Gastroesophageal sphincter (tissue), 4 donors: ENCODE data around the gene CENPE. TPM values are rescaled to one million over a fixed set of nuclear protein-coding genes. Genes with fewer than 3 reads are reported as not detected.

Experiments used
- ATAC-seq: fragments of 150-250 bp; one replicate; pipeline ENCODE4 v1.9.1; 2016; ENCODE audit warnings: mild to moderate bottlenecking, moderate library complexity
- H3K27ac ChIP-seq, 4 donors: fragments of 200-600 bp; sonication (generic) in 3 of 4; 1 replicate in 3 of 4; 2 replicates in 1 of 4; pipeline ENCODE4 v1.5.1; 2016 to 2019
- H3K27me3 ChIP-seq: fragments of 200-600 bp; sonication (generic); one replicate; pipeline ENCODE4 v1.5.1; 2019
- H3K36me3 ChIP-seq, 2 donors: fragments of 200-600 bp; sonication (generic); one replicate each; pipeline ENCODE4 v1.5.1; 2019; ENCODE audit warnings: control low read depth in 1 of 2
- H3K4me1 ChIP-seq, 3 donors: fragments of 200-600 bp; sonication (generic); 1 replicate in 2 of 3; 2 replicates in 1 of 3; pipeline ENCODE4 v1.5.1; 2016 to 2019; ENCODE audit warnings: control low read depth in 2 of 3
- H3K4me3 ChIP-seq, 2 donors: fragments of 200-600 bp; sonication (generic); one replicate each; pipeline ENCODE4 v1.5.1; 2019; ENCODE audit warnings: mild to moderate bottlenecking in 1 of 2, moderate library complexity in 1 of 2
- H3K9me3 ChIP-seq, 3 donors: fragments of 200-600 bp; sonication (generic); one replicate each; pipeline ENCODE4 v1.5.1; 2017 to 2019; ENCODE audit warnings: control low read depth in 2 of 3
- CTCF ChIP-seq, 4 experiments: fragments of 200-600 bp in 2 of 4; fragments of 450-650 bp in 2 of 4; sonication (generic) in 1 of 4; IDR thresholded peaks; one replicate each; pipeline ENCODE4 v1.5.1; 2017 to 2019; ENCODE audit warnings: antibody characterized with exemption in 4 of 4, mild to moderate bottlenecking in 2 of 4, moderate library complexity in 2 of 4
- EP300 ChIP-seq: sonication (generic); formaldehyde crosslinking; IDR thresholded peaks from one replicate; pipeline ENCODE4 v1.6.1; 2017; ENCODE audit warnings: antibody characterized with exemption, mild to moderate bottlenecking
- POLR2A ChIP-seq, 2 donors: fragments of 450-650 bp; IDR thresholded peaks; one replicate each; pipeline ENCODE4 v1.6.1; 2017; ENCODE audit warnings: antibody characterized with exemption in 2 of 2, mild to moderate bottlenecking in 2 of 2, moderate library complexity in 1 of 2
- POLR2AphosphoS5 ChIP-seq: sonication (generic); formaldehyde crosslinking; IDR thresholded peaks from one replicate; pipeline ENCODE4 v1.6.1; 2017; ENCODE audit warnings: antibody characterized with exemption
- WGBS, 2 donors: methylation state at CpG; one replicate each; pipeline ENCODE4 v1.1.5; 2018; ENCODE audit warnings: low coverage in 1 of 2; 5-methylcytosine and 5-hydroxymethylcytosine counted together
- total RNA-seq, 4 donors: library from RNA; depleted of rRNA; stranded (reverse); fragments of >200 nt; gene quantifications; one replicate each; pipeline ENCODE4 v1.1.0, GENCODE V29; 2016

Gene CENPE
- total RNA-seq, 4 donors from 2014 or later: 0.81 to 1.8 (median 1.1) TPM

- Histone ChIP-seq H3K9me3 (no peaks in the 10 kb centered on the region), H3K27ac (no peak overlapping the region), H3K36me3 (peaks cover 3 to 59% of the 10 kb centered on the region in 2 donors), H3K4me3 (no peak overlapping the region), H3K27me3 (no peaks in the 10 kb centered on the region), H3K4me1 (peaks cover 0 to 38% (median 3%) of the 10 kb centered on the region in 3 donors)
- no peak for TF ChIP-seq POLR2AphosphoS5
- no peak for TF ChIP-seq POLR2A (IDR thresholded peaks at IDR 0.05)
- no peak for TF ChIP-seq EP300
- no peak for TF ChIP-seq CTCF (IDR thresholded peaks at IDR 0.05)
- no peak for ATAC-seq
These were observed 105.9 kb downstream of the CENPE start for GRCh38 chr4:103092245-103092644.

- H3K4me3 ChIP-seq: no peak overlapping the region
- 48 to 58% methylated on average over 3 of the region's 3 CpGs for WGBS, 2 donors
These were observed 106.4 kb downstream of the CENPE start for GRCh38 chr4:103091601-103092223.

GRCh38 chr4:103089481-103089880, 108.7 kb downstream of the CENPE start:
- Histone ChIP-seq H3K27ac (no peak overlapping the region), H3K27me3 (no peaks in the 10 kb centered on the region), H3K4me1 (peaks cover 0 to 17% (median 0%) of the 10 kb centered on the region in 3 donors), H3K9me3 (no peaks in the 10 kb centered on the region), H3K4me3 (no peak overlapping the region), H3K36me3 (peaks cover 3 to 87% of the 10 kb centered on the region in 2 donors)
- ATAC-seq: no peak
- 63 to 89% methylated on average over 2 of the region's 2 CpGs for WGBS, 2 donors
- TF ChIP-seq POLR2AphosphoS5: no peak
- no peak for TF ChIP-seq POLR2A (IDR thresholded peaks at IDR 0.05)
- TF ChIP-seq EP300: no peak
- no peak for TF ChIP-seq CTCF (IDR thresholded peaks at IDR 0.05)

More at GRCh38 chr4:103091601-103092223, 106.4 kb downstream of the CENPE start:
- Histone ChIP-seq H3K9me3 (no peaks in the 10 kb centered on the region), H3K27ac (no peak overlapping the region), H3K4me1 (peaks cover 0 to 32% (median 3%) of the 10 kb centered on the region in 3 donors), H3K27me3 (no peaks in the 10 kb centered on the region), H3K36me3 (peaks cover 3 to 64% of the 10 kb centered on the region in 2 donors)
- ATAC-seq: no peak
- TF ChIP-seq CTCF (IDR thresholded peaks at IDR 0.05) (peak in 3 of 4 experiments; percentile 39 to 57 (median 44)), EP300 (no peak), POLR2A (IDR thresholded peaks at IDR 0.05) (no peak), POLR2AphosphoS5 (no peak)

GRCh38 chr4:103086551-103086950, 111.6 kb downstream of the CENPE start:
- TF ChIP-seq CTCF (IDR thresholded peaks at IDR 0.05) (no peak), POLR2A (IDR thresholded peaks at IDR 0.05) (no peak), POLR2AphosphoS5 (no peak), EP300 (no peak)
- ATAC-seq: no peak
- peaks cover 3 to 92% of the 10 kb centered on the region in 2 donors for H3K36me3 ChIP-seq
- H3K27ac ChIP-seq: no peak overlapping the region
- H3K4me1 ChIP-seq: peaks cover 0 to 2% (median 0%) of the 10 kb centered on the region in 3 donors
- no peaks in the 10 kb centered on the region for H3K9me3 ChIP-seq
- WGBS, 2 donors: 73 to 78% methylated on average over 1 of the region's 1 CpG
- H3K4me3 ChIP-seq: no peak overlapping the region
- H3K27me3 ChIP-seq: no peaks in the 10 kb centered on the region

- 88 to 92% methylated on average over 2 of the region's 2 CpGs for WGBS, 2 donors
- no peaks in the 10 kb centered on the region for H3K4me1 ChIP-seq
- ATAC-seq: no peak
- no peak overlapping the region for H3K27ac ChIP-seq
- no peak overlapping the region for H3K4me3 ChIP-seq
- H3K36me3 ChIP-seq: peaks cover 3 to 92% of the 10 kb centered on the region in 2 donors
- H3K9me3 ChIP-seq: no peaks in the 10 kb centered on the region
- TF ChIP-seq POLR2AphosphoS5 (no peak), POLR2A (IDR thresholded peaks at IDR 0.05) (no peak), EP300 (no peak), CTCF (IDR thresholded peaks at IDR 0.05) (no peak)
- H3K27me3 ChIP-seq: no peaks in the 10 kb centered on the region
These were observed 112.5 kb downstream of the CENPE start for GRCh38 chr4:103085555-103086196.
